ENCODE data around the gene ITIH3. TPM values are rescaled to one million over a fixed set of nuclear protein-coding genes. Genes with fewer than 3 reads are reported as not detected.

Gene ITIH3
- total RNA-seq, 1 experiment from 2014 or later: not detected

GRCh38 chr3:52798376-52798977 lies 3.9 kb downstream of the ITIH3 start:
- Histone ChIP-seq H3K23ac (ENCODE audit: insufficient read length, low read depth, low read length) (no peak overlapping the region), H3K18ac (ENCODE audit: insufficient read length, low read depth, low read length) (no peak overlapping the region), H3K27me3 (ENCODE audit: insufficient read depth, low read length) (no peaks in the 10 kb centered on the region), H4K5ac (ENCODE audit: insufficient read length, low read depth, low read length) (no peak overlapping the region), H3K4me1 (ENCODE audit: insufficient read depth, low read length) (no peaks in the 10 kb centered on the region), H4K8ac (replicated peaks; ENCODE audit: insufficient read length, low read depth, low read length) (no peak overlapping the region), H2BK120ac (ENCODE audit: low read depth, low read length, poor library complexity, severe bottlenecking) (no peak overlapping the region), H3K9me3 (ENCODE audit: control insufficient read depth, low read depth, low read length) (no peaks in the 10 kb centered on the region), H3K79me2 (ENCODE audit: insufficient read depth, low read length) (no peaks in the 10 kb centered on the region), H2BK5ac (ENCODE audit: insufficient read length, low read length) (no peak overlapping the region), H3K23me2 (ENCODE audit: insufficient read length, low read depth, low read length, poor library complexity, severe bottlenecking) (no peaks in the 10 kb centered on the region), H3K14ac (ENCODE audit: insufficient read depth, low read length) (no peak overlapping the region), H3K79me1 (ENCODE audit: insufficient read depth, low read depth, low read length, poor library complexity, severe bottlenecking) (no peaks in the 10 kb centered on the region), H3K4me2 (ENCODE audit: insufficient read depth, insufficient read length, low read length) (no peak overlapping the region), H3K4ac (ENCODE audit: low read depth, low read length) (no peak overlapping the region), H3K27ac (ENCODE audit: insufficient read length, low read depth, low read length) (no peak overlapping the region), H2BK20ac (ENCODE audit: low read depth, low read length, poor library complexity, severe bottlenecking) (no peak overlapping the region), H2AK5ac (ENCODE audit: insufficient read length, low read length) (no peak overlapping the region), H4K91ac (ENCODE audit: insufficient read length, low read depth, low read length) (no peak overlapping the region), H2AFZ (ENCODE audit: low read length) (no peak overlapping the region), H3K9ac (ENCODE audit: extremely low read depth, insufficient read length, low read length) (no peak overlapping the region), H3T11ph (ENCODE audit: low read length) (no peak overlapping the region), H3K56ac (ENCODE audit: insufficient read length, low read depth, low read length) (no peak overlapping the region), H2BK12ac (ENCODE audit: insufficient read length, low read depth, low read length) (no peak overlapping the region), H4K20me1 (ENCODE audit: control insufficient read depth, insufficient read depth, insufficient read length) (no peaks in the 10 kb centered on the region), H2BK15ac (ENCODE audit: low read depth, low read length) (no peak overlapping the region)
- peaks cover 6 to 8% of the 10 kb centered on the region in 2 experiments; a peak in 3 of 4 replicates for H3K4me1 Mint-ChIP-seq
- DNase-seq: no peak
- no peak overlapping the region for H3K27ac Mint-ChIP-seq
- no peaks in the 10 kb centered on the region for H3K9me3 Mint-ChIP-seq
- H3K36me3 Mint-ChIP-seq (ENCODE audit: insufficient read depth in 1 of 3, low read depth in 3 of 3): no peaks in the 10 kb centered on the region
- no CpG with 5 or more reads among the region's 10 CpGs for WGBS (ENCODE audit: extremely low coverage, insufficient read length, low lambda C conversion rate)
- no peak overlapping the region for H3K4me3 Mint-ChIP-seq
- 0 out of 2 replicates have a peak, but pooled peaks cover 2% of the 10 kb centered on the region for H3K27me3 Mint-ChIP-seq (ENCODE audit: low read depth)
- no peak for TF ChIP-seq CTCF (conservative IDR thresholded peaks at IDR 0.05)

Data from H9 (cell line).